HG03159 (cell line): ENCODE results near the gene TFB2M.

Experiments used
- ATAC-seq: cut with Tn5 transposase; IDR thresholded peaks from one replicate; pipeline ENCODE4 v1.9.1; 2021; ENCODE audit warnings: mild to moderate bottlenecking, moderate library complexity; ENCODE audit not compliant: unreplicated experiment

The TFB2M gene

GRCh38 chr1:246558041-246558440 lies 8.0 kb downstream of the TFB2M start:
- ATAC-seq: no peak

DNA sequence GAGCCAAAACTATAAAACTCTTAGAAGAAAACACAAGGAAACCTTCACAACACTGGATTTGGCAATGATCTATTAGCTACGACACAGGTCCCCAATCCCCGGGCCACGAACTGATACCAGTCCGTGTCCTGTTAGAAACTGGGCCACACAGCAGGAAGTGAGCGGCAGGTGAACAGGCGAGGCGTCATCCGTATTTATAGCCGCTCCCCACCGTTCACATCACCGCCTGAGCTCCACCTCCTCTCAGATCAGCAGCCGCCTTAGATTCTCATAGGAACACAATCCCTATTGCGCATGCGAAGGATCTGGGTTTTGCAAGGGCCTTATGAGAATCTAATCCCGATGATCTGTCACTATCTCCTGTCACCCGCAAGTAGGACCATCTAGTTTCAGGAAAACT lies 11.9 kb downstream of the TFB2M start:
- ATAC-seq: no peak

GRCh38 chr1:246552110-246552509 lies 14.0 kb downstream of the TFB2M start:
- no peak for ATAC-seq

- ATAC-seq: no peak
Observed at GRCh38 chr1:246550402-246550801, 15.7 kb downstream of the TFB2M start.

DNA sequence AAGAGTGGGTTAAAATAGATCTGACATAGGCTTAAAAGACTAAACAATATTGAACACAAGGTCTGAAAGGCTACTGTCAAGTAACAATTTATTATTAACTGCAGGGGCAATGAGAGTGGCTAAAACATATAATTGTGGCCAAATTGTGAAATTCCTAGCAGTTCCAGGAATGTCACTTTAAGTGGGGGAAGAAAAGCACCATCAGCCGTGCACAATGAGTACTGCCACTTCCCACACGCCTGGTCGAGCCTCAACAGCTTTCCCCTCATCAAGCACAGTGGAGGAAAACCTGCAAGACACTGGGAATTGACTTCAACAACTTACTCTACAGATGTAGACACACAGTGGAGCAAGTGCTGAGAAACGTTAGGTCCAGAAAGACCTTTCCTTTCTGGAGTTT lies 16.4 kb downstream of the TFB2M start:
- no peak for ATAC-seq

DNA sequence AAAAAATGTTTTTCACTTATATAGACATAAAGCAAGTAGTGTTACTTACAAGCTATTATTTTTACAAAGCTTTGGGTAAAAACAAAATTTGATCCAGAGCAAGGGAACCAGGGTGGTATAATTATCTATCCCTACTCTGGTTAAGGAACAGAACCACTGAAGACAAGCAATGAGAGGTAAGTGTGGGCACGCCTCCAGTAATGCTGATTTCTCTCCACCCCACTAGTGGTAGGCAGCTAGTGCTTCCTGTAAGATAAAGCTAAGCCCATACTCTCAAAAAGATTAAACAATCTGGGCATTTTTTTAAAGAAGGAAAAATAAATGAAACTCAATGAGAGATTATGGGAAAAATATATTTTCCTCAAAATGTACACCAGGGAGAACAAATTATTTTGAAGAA lies 22.1 kb downstream of the TFB2M start:
- ATAC-seq: no peak

GRCh38 chr1:246540738-246541491 lies 25.1 kb downstream of the TFB2M start:
- ATAC-seq: no peak

- ATAC-seq: no peak
Observed at GRCh38 chr1:246537887-246538286, 28.2 kb downstream of the TFB2M start.

DNA sequence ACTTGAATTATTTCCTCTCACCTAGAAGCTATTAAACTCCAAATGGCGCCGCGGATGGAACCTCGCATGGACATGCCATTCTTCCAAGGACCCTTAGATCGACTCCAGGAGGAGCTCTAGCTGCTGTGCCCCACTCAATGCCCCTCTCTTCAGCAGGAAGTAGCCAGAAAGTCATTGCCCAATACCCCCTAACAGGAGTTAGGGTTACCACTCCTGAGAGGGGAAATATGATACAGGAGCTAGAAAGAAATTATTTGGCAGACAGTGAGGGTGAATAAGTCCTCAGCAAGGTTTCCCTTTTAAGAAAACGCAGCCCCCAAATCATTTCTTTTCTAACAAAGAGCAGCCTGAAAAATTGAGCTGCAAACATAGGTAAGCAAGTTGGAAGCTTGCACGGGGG lies 28.6 kb downstream of the TFB2M start:
- no peak for ATAC-seq

- no peak for ATAC-seq
Observed at GRCh38 chr1:246534114-246534513, 31.9 kb downstream of the TFB2M start.

DNA sequence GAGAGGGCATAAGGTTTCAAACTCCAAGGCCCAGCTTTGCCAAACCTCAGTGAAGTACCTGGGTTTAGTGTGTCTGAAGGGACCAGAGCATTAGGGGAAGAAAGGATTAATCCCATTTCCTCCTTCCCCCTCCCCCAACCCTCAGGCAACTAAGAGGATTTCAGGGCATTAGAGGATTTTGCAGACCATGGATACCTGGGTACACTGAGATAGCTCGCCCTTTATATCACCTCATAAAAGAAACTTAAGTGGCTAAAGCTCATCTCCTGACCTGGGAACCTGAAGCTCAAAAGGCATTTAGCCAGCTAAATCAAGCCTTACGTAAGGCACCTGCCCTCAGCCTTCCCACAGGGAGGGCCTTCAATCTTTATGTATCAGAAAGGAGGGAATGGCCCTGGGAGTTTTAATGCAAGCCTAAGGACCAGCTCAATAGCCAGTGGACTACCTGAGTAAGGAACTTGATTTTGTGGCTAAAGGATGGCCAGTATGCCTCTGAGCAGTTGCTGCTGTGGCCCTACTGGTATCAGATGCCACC lies 32.6 kb downstream of the TFB2M start:
- no peak for ATAC-seq

GRCh38 chr1:246532519-246532918 lies 33.5 kb downstream of the TFB2M start:
- no peak for ATAC-seq

- no peak for ATAC-seq
Observed at GRCh38 chr1:246530482-246530881, 35.6 kb downstream of the TFB2M start.

DNA sequence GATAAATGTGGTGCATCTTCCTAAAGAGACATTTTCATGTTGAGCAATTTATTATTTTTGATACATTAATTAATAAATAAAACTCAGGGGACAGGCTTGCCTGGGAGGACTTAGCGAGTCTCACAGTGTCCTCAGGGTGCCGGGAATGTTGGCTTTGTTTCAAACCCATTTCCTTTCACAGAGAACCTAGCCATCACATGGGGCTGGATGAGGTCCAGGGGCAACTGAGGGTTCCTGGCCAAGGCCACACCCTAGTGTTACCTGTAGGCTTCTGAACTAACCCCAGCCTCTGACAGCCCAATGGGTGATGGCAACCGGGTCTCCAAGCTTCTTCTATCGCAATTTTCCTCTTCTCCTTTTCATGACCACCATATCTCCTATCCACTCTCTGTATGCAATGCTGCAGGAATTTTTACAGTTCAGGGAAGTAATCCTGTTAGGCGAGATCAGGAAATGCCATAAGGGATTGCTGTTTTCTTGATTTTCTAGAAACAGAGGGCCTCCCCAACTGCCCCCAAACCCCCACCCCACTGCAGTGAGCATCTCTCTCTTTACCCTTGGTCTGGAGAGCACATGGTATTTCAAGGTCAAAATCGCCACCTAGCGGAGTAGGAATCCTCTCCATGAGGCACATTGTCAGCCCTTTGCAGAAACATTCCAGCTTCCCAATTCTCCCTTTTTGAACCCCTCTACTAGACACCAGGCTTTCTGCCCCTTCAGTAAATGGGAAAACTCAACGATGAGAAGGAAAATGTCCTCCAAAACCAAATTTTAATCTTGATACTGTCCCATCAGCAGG lies 36.9 kb downstream of the TFB2M start:
- no peak for ATAC-seq

GRCh38 chr1:246527402-246528088 lies 38.5 kb downstream of the TFB2M start:
- ATAC-seq: peak; percentile 72

DNA sequence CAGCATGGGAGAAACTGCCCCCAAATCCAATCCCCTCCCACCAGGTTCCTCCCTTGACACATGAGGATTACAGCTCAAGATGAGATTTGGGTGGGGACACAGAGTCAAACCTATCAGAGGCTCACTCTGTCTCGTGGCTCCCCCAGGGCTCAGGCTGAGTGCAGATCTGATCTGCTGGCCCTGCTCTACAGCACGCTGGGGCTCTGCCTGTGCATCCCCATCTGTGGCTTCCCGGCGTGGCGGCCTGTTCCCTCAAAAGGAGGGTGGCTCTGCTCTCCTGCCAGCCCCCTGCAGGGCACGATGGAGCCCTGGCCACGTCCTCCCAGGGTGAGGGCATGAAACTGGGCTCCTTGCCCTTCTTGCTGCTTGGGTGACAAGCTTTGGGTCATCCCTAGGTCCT lies 39.1 kb downstream of the TFB2M start:
- ATAC-seq: no peak

- ATAC-seq: no peak
Observed at GRCh38 chr1:246526380-246526779, 39.7 kb downstream of the TFB2M start.

DNA sequence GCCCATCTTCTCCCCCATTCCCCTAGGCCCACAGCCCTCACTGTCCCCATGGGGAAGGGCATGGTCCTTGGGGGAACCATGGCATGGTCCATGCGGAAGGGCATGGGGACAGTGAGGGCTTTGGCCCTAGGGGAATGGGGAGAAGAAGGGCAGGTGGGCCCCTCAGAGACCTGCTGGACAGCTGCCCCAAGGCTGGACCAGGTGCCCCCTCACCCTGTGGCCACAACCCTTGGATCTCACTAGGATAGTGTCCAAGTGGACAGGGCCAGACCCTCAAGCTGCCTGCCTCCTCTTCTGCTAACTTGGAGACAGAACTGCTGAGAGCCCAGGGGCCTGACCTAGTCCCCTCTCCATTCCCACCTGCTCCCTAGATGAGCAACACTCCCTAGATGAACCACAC lies 46.5 kb downstream of the TFB2M start:
- no peak for ATAC-seq

DNA sequence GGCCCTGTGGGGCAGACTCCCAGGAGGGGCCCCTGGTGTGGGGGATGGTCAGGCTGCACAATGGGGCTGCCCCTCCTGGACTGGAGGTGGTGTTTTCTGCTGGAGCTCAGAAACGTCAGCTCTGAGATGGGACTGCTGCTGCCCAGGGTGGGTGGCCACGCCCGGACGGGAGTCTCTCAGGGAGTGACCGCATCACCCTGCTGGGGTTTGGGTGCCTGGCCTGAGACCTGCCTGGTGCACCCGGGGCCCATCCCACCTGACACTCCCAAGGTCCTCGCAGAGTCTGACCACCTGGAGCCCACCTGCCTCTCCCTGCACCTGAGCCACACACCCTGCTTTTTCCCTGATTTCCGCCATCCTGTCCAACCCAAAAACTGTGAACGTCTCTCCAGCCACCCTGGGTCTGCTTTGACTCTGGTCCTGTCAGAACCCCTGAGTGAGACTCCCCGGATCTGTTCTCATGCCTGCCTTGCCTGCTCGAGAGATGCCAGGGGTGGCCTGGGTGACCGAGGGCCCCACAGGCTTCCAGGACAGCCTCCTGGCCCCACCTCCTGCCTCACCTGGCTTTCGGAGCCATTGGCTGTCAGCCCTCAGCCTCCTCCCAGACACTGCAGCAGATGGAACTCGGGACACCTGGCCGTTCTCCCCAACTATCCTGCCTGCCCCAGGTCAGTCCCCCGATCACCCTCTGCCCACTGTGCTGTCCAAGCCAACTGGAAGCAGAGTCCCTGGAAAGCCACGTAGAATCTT lies 47.4 kb downstream of the TFB2M start:
- ATAC-seq: no peak

DNA sequence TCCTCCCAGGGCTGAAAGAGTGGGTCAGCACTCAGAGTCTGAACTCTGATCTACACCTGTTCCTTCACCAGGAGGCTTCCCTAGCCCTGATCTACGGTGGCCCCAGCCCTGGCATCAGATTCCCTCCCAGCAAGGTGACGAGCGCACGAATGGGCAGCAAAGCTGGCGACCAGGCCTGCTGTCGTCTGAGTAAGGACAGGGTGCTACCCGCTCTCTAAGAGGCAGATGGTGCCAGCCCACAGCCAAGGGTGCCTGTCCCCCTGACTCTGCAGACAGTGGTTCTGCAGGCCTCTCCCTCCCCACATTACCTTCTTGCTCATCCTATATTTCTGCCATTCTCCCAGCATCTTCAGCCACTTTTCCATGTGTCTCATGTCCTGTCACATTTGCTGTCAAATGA lies 48.7 kb downstream of the TFB2M start:
- no peak for ATAC-seq

GRCh38 chr1:246516126-246516525 lies 49.9 kb downstream of the TFB2M start:
- ATAC-seq: no peak
